ENCODE data around the gene SNRNP35. TPM values are rescaled to one million over a fixed set of nuclear protein-coding genes. Genes with fewer than 3 reads are reported as not detected.

Gene SNRNP35
- total RNA-seq, 1 donor from 2014 or later = 10.3 TPM

GRCh38 chr12:123468786-123469185 lies 10.8 kb downstream of the SNRNP35 start:
- DNase-seq (ENCODE audit: low read depth) (no peak), FAIRE-seq (no peak)
- H3K4me3 ChIP-seq (ENCODE audit: low read depth, low read length) = no peak overlapping the region
- H3K36me3 ChIP-seq (ENCODE audit: control insufficient read depth, insufficient read depth, low read length) = peaks cover 10% of the 10 kb centered on the region
- H3K27me3 ChIP-seq (ENCODE audit: control insufficient read depth, insufficient read depth, low read length) = no peaks in the 10 kb centered on the region
- no peak for TF ChIP-seq CTCF (IDR thresholded peaks at IDR 0.05; ENCODE audit: insufficient read depth, low read length, severe bottlenecking)

DNA sequence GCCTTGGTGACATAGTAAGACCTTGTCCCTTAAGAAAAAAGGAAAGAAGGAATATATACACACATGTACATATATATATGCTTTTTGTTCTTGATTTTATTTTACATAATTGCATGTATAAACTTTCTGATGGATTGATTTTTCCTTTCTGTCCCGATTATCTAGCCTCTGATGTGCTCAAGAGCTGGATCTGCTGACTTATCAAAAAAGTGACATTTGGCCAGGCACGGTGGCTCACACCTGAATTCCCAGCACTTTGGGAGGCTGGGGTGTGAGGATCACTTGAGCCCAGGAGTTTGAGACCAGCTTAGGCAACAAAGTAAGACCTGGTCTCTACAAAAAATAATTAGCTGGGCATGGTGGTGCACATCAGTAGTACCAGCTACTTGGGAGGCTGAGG lies 12.0 kb downstream of the SNRNP35 start:
- TF ChIP-seq CTCF (IDR thresholded peaks at IDR 0.05; ENCODE audit: insufficient read depth, low read length, severe bottlenecking) = no peak
- Histone ChIP-seq H3K4me3 (ENCODE audit: low read depth, low read length) (no peak overlapping the region), H3K27me3 (ENCODE audit: control insufficient read depth, insufficient read depth, low read length) (no peaks in the 10 kb centered on the region), H3K36me3 (ENCODE audit: control insufficient read depth, insufficient read depth, low read length) (peaks cover 10% of the 10 kb centered on the region)
- FAIRE-seq (no peak), DNase-seq (ENCODE audit: low read depth) (no peak)

- H3K27me3 ChIP-seq (ENCODE audit: control insufficient read depth, insufficient read depth, low read length) = no peaks in the 10 kb centered on the region
- DNase-seq (ENCODE audit: low read depth) (peak; percentile 38), FAIRE-seq (no peak)
- no peak for TF ChIP-seq CTCF (IDR thresholded peaks at IDR 0.05; ENCODE audit: insufficient read depth, low read length, severe bottlenecking)
- H3K4me3 ChIP-seq (ENCODE audit: low read depth, low read length) = no peak overlapping the region
- H3K36me3 ChIP-seq (ENCODE audit: control insufficient read depth, insufficient read depth, low read length) = peaks cover 5% of the 10 kb centered on the region
These were observed 13.6 kb downstream of the SNRNP35 start for GRCh38 chr12:123471374-123472068.

DNA sequence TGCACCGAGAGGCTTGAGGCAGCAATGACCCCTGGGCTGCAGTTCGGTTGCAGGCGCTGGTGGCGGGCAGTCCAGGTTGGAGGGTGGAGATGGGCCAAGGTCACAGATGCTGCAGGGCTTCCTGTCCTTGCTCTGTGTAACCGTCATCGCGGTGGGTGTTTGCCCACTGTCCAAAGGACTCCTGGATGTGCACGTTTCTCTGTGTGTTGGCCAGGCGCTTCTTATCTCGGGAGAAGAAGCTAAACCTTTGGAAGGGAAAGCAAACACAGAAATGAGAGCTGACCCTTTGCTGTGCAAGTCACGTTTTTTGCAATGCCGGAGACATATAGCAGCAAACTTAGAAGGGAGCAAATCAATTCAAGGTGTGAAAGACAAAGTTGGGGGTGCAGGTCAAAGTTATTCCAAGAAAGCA lies 14.5 kb downstream of the SNRNP35 start:
- no peak for DNase-seq (ENCODE audit: low read depth)
- FAIRE-seq = no peak
- H3K36me3 ChIP-seq (ENCODE audit: control insufficient read depth, insufficient read depth, low read length) = peaks cover 7% of the 10 kb centered on the region
- TF ChIP-seq CTCF (IDR thresholded peaks at IDR 0.05; ENCODE audit: insufficient read depth, low read length, severe bottlenecking) = no peak
- H3K4me3 ChIP-seq (ENCODE audit: low read depth, low read length) = no peak overlapping the region
- no peaks in the 10 kb centered on the region for H3K27me3 ChIP-seq (ENCODE audit: control insufficient read depth, insufficient read depth, low read length)

GRCh38 chr12:123474485-123475245 lies 16.7 kb downstream of the SNRNP35 start:
- peaks cover 7% of the 10 kb centered on the region for H3K36me3 ChIP-seq (ENCODE audit: control insufficient read depth, insufficient read depth, low read length)
- DNase-seq (ENCODE audit: low read depth) (no peak), FAIRE-seq (no peak)
- no peaks in the 10 kb centered on the region for H3K27me3 ChIP-seq (ENCODE audit: control insufficient read depth, insufficient read depth, low read length)
- no peak overlapping the region for H3K4me3 ChIP-seq (ENCODE audit: low read depth, low read length)
- TF ChIP-seq CTCF (IDR thresholded peaks at IDR 0.05; ENCODE audit: insufficient read depth, low read length, severe bottlenecking) = no peak
